Measurements from ENCODE around the gene UBXN10. TPM values are rescaled to one million over a fixed set of nuclear protein-coding genes. Genes with fewer than 3 reads are reported as not detected.
A peak's percentile ranks its signal among the peaks of the same experiment; 100 is the strongest.

UBXN10 gene
- total and polyA plus RNA-seq, 9 donors: 0.20 to 28.0 (median 1.5) TPM

DNA sequence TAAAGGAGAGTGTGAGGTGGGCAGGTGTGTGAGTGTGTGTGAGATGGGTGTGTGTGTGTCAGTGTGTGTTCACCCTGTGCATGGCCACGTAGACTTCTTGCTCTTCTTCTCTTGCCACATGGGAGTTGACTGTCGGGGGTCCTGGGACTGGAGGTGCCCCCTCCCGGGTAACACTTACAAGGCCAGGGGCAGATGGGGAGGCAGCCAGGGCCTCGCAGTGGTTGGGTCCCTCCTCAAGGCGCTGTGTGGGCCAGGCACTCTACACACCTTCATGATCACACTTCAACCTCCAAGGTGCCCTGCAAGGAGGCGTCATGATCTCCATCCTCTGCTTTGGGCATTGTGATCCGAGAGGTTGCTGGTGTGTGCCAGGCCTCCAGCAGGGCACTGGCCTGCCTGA lies 44.4 kb upstream of the UBXN10 start:
- no peak for DNase-seq

DNA sequence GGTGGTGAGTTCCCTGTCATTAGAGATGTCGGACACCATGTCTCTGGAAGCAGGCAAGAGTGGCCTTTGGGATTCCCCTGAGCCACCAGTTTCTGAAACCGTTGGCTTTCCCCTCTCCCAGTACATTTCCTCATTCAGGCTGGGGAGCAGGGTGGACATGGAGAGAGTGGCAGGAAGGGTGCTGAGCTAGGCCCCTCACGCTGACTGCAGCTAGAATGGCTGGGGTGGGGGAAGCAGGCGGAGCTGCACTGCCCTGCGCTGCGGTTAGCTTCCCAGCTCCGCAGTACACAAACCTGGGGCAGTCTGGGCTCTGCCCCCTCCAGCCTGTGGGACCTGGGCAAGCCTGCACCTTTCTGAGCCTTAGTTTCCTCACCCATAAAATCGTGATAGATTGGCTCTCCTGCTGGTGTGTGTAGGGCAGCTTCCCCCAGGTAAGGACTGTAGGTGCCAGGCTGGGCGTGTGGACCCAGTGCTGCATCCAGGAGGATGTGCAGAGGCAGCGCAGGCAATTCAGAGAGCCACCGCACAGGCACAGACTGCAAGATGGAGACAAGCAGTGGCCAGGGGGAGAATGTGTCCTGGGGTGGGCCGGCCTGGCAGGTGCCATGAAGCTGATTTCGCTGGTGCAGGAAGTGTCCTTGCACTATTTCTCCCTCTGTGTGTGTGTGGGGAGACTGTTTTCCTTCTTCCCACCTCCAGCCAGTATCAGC lies 43.7 kb upstream of the UBXN10 start:
- no peak for DNase-seq
- H3K27me3 ChIP-seq: no peaks in the 10 kb centered on the region
- H3K4me1 ChIP-seq (ENCODE audit: insufficient read depth): peaks cover 7% of the 10 kb centered on the region
- intact Hi-C loops (cut with DNase I): loop anchor here in 1 of 4 donors (5.0 kb wide), 1 partner anchor 35 kb away; no protein-coding TSS in a partner anchor
- no peaks in the 10 kb centered on the region for H3K9me3 ChIP-seq
- H3K27ac ChIP-seq: no peak overlapping the region
- no peak overlapping the region for H3K4me3 ChIP-seq
- WGBS, 3 donors: 89 to 93% (median 91%) methylated on average over 13 of the region's 13 CpGs
- TF ChIP-seq EP300 (IDR thresholded peaks at IDR 0.05) (no peak), POLR2A (IDR thresholded peaks at IDR 0.05) (no peak)
- no peaks in the 10 kb centered on the region for H3K36me3 ChIP-seq

More for the DNA sequence above, 44.4 kb upstream of the UBXN10 start:
- 92 to 98% (median 95%) methylated on average over 7 of the region's 7 CpGs for WGBS, 3 donors
- Histone ChIP-seq H3K27ac (no peak overlapping the region), H3K4me3 (no peak overlapping the region), H3K27me3 (no peaks in the 10 kb centered on the region), H3K9me3 (no peaks in the 10 kb centered on the region), H3K4me1 (ENCODE audit: insufficient read depth) (peaks cover 7% of the 10 kb centered on the region), H3K36me3 (no peaks in the 10 kb centered on the region)
- TF ChIP-seq, protein P1, sequence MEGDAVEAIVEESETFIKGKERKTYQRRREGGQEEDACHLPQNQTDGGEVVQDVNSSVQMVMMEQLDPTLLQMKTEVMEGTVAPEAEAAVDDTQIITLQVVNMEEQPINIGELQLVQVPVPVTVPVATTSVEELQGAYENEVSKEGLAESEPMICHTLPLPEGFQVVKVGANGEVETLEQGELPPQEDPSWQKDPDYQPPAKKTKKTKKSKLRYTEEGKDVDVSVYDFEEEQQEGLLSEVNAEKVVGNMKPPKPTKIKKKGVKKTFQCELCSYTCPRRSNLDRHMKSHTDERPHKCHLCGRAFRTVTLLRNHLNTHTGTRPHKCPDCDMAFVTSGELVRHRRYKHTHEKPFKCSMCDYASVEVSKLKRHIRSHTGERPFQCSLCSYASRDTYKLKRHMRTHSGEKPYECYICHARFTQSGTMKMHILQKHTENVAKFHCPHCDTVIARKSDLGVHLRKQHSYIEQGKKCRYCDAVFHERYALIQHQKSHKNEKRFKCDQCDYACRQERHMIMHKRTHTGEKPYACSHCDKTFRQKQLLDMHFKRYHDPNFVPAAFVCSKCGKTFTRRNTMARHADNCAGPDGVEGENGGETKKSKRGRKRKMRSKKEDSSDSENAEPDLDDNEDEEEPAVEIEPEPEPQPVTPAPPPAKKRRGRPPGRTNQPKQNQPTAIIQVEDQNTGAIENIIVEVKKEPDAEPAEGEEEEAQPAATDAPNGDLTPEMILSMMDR (IDR thresholded peaks at IDR 0.05): no peak
- TF ChIP-seq POLR2A (IDR thresholded peaks at IDR 0.05): no peak
- no peak for TF ChIP-seq EP300 (IDR thresholded peaks at IDR 0.05)
- intact Hi-C loops (cut with DNase I): loop anchor here in 1 of 4 donors (5.0 kb wide), 1 partner anchor 34 kb away; no protein-coding TSS in a partner anchor

DNA sequence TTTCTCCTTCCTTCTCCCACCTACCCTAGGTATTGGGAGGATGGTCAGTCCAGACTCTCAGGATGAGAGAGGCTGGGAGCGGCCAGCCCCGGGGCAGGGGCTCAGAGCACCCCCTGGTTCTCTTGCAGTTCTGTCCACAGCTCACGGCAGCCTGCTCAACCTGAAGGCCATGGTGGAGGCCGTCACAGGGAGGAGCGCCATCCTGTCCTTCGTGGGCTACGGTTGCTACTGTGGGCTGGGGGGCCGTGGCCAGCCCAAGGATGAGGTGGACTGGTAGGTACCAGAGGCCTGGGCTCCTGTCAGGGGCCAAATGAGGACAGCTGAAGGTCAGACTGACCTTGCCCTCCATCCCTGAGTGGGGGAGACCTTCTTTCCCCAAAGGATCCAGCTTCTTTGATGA lies 42.6 kb upstream of the UBXN10 start:
- Histone ChIP-seq H3K36me3 (no peaks in the 10 kb centered on the region), H3K27me3 (no peaks in the 10 kb centered on the region), H3K9me3 (no peaks in the 10 kb centered on the region), H3K4me1 (ENCODE audit: insufficient read depth) (peaks cover 7% of the 10 kb centered on the region), H3K27ac (no peak overlapping the region), H3K4me3 (no peak overlapping the region)
- intact Hi-C loops (cut with DNase I): loop anchor here in 1 of 4 donors (5.0 kb wide), 1 partner anchor 36 kb away; no protein-coding TSS in a partner anchor
- DNase-seq: no peak
- TF ChIP-seq EP300 (IDR thresholded peaks at IDR 0.05) (no peak), POLR2A (IDR thresholded peaks at IDR 0.05) (no peak)
- TF ChIP-seq, protein P1 (IDR thresholded peaks at IDR 0.05): no peak
- WGBS, 3 donors: 93 to 97% (median 93%) methylated on average over 8 of the region's 8 CpGs

DNA sequence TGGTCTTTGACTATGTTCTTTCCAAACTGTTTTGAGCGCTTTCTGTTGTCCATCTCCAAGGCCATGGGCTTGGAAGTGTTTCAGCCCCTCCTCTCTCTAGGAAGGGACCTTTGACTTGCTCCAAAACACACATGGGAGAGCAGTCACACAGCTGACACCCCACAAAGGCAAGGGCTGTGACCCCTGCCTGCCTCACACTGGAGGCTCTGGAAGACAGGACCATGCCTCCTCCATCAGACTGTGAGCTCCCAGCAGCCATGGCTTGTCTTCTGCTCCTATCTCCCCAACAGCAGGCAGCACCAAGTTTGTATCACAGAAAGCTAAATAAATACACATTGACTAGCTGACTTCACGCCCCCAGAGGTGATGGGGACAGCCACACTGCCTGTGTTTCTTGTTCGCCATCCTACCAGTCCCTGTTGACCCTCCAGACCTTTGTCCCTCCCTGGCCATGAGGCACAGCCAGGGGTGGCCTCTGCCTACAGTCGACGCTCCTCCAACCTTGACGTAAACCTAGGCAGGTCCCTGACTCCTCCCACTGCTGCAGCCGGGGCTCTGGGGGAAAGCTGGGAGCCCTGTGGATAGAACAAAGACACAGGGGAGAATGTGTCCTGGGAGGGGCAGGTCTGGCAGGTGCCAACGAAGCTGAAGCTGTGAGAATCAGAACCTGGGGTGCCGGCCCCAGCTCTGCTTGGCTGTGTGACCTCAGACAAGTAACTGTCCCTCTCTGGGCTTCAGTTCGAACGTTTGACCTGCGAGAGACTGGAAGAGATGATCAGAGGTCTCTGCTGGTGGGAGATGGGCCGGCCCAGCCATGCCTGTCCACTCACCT lies 41.9 kb upstream of the UBXN10 start:
- no peak overlapping the region for H3K4me3 ChIP-seq
- no peaks in the 10 kb centered on the region for H3K36me3 ChIP-seq
- TF ChIP-seq EP300 (IDR thresholded peaks at IDR 0.05) (no peak), POLR2A (IDR thresholded peaks at IDR 0.05) (no peak)
- TF ChIP-seq, protein P1 (IDR thresholded peaks at IDR 0.05): no peak
- H3K27ac ChIP-seq: no peak overlapping the region
- DNase-seq: peak in 1 of 5 donors; percentile 38
- no peaks in the 10 kb centered on the region for H3K27me3 ChIP-seq
- no peaks in the 10 kb centered on the region for H3K9me3 ChIP-seq
- intact Hi-C loops (cut with DNase I): loop anchor here in 1 of 4 donors (5.0 kb wide), 1 partner anchor 37 kb away; no protein-coding TSS in a partner anchor
- peaks cover 7% of the 10 kb centered on the region for H3K4me1 ChIP-seq (ENCODE audit: insufficient read depth)
- 74 to 79% (median 75%) methylated on average over 13 of the region's 13 CpGs for WGBS, 3 donors
